DOHH2 (cell line): ENCODE measurements around the gene KSR1.

Experiments
- EZH2phosphoT487 ChIP-seq: fragments of 200-600 bp; sonication (generic); IDR thresholded peaks from 2 replicates; pipeline ENCODE4 v1.6.1; 2017; ENCODE audit warnings: borderline replicate concordance, mild to moderate bottlenecking, antibody characterized with exemption, low read length, moderate library complexity, mixed read lengths
- TF ChIP-seq, protein P1 (sequence below): fragments of 200-600 bp; sonication (generic); IDR thresholded peaks from one replicate; pipeline ENCODE4 v1.5.1; 2014; ENCODE audit warnings: antibody characterized with exemption, mild to moderate bottlenecking, low read depth, low read length; ENCODE audit not compliant: poor library complexity, severe bottlenecking

DNA sequence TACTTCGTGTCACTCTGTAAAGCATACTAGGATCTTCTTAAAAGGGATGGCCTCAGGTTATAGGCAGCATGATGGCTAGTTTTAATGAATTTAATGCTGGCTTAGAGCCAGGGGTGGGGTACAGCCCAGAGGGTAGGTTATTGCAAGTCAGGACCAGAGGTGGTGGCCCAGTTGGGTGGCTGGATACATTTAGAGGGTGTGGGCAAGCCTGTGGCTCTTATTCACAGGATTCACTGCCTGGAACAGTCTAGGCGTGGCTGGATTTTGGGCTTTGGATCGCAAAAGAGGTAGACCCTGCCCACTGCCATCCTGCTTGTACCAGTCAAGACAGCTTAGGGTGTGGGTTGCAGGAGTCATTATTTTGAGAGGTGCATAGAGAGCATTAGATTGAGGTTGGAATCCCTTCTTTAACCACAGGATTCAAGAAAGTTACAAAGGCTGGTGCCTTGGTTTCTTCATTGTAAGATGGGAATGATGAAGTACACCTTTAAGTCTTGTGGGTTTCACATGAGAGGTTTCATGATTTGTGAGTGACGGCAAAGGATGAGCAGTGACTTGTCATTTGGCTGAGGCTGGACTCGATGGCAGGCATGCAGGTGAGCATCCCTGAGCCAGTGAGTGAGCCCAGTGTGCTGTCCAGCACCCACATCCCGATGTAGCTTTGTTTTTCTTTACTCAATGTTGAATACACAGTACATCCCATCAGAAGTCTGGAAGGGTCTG is 85.2 kb downstream of the KSR1 start:
- TF ChIP-seq, protein P1, sequence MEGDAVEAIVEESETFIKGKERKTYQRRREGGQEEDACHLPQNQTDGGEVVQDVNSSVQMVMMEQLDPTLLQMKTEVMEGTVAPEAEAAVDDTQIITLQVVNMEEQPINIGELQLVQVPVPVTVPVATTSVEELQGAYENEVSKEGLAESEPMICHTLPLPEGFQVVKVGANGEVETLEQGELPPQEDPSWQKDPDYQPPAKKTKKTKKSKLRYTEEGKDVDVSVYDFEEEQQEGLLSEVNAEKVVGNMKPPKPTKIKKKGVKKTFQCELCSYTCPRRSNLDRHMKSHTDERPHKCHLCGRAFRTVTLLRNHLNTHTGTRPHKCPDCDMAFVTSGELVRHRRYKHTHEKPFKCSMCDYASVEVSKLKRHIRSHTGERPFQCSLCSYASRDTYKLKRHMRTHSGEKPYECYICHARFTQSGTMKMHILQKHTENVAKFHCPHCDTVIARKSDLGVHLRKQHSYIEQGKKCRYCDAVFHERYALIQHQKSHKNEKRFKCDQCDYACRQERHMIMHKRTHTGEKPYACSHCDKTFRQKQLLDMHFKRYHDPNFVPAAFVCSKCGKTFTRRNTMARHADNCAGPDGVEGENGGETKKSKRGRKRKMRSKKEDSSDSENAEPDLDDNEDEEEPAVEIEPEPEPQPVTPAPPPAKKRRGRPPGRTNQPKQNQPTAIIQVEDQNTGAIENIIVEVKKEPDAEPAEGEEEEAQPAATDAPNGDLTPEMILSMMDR = no peak
- TF ChIP-seq EZH2phosphoT487 = no peak
